ENCODE results near the gene TH. TPM values are rescaled to one million over a fixed set of nuclear protein-coding genes. Genes with fewer than 3 reads are reported as not detected.

The TH gene
- total RNA-seq, 2 donors from 2014 or later = not detected

DNA sequence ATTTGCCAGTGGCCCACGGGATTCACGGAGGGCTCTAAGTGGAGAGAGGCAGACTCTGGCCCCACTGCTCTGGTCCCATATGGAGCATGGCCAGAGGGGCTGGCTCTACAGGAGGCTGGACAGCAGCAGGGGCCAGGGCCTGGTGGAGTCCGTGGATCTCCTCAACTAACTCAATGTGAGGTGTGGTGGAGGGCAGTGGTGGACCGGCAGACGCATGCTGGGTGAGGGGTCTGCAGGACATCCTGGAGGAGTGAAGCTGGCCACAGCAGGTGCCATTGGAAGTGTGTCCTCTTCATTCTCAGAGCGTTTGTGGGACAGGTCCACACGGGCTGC is 48.0 kb downstream of the TH start:
- Histone ChIP-seq H3K4me3 (ENCODE audit: low read length) (no peak overlapping the region), H3K36me3 (ENCODE audit: control insufficient read depth, insufficient read depth, low read length) (no peaks in the 10 kb centered on the region), H3K27me3 (ENCODE audit: control insufficient read depth, insufficient read depth, low read length, poor library complexity, severe bottlenecking) (no peaks in the 10 kb centered on the region), H3K27ac (ENCODE audit: low read depth, low read length) (no peak overlapping the region), H3K9ac (ENCODE audit: extremely low read depth, low read length, poor library complexity, severe bottlenecking) (no peak overlapping the region), H3K9me3 (ENCODE audit: control insufficient read depth, low read length) (no peaks in the 10 kb centered on the region), H3K4me1 (ENCODE audit: control insufficient read depth, insufficient read depth, low read length) (peaks cover 7% of the 10 kb centered on the region)
- H3K27ac Mint-ChIP-seq = no peak overlapping the region
- H3K27me3 Mint-ChIP-seq (ENCODE audit: insufficient read depth) = peaks cover 14% of the 10 kb centered on the region
- H3K4me1 Mint-ChIP-seq = peaks cover 6% of the 10 kb centered on the region
- no peaks in the 10 kb centered on the region for H3K36me3 Mint-ChIP-seq (ENCODE audit: low read depth)
- H3K4me3 Mint-ChIP-seq = no peak overlapping the region
- no peak for DNase-seq
- peaks cover 2% of the 10 kb centered on the region for H3K9me3 Mint-ChIP-seq
- WGBS, 2 experiments (ENCODE audit: insufficient coverage in 1 of 2, insufficient read length in 1 of 2) = 90 to 93% methylated on average over 3 to 7 of the region's 7 CpGs
- TF ChIP-seq, protein P1, sequence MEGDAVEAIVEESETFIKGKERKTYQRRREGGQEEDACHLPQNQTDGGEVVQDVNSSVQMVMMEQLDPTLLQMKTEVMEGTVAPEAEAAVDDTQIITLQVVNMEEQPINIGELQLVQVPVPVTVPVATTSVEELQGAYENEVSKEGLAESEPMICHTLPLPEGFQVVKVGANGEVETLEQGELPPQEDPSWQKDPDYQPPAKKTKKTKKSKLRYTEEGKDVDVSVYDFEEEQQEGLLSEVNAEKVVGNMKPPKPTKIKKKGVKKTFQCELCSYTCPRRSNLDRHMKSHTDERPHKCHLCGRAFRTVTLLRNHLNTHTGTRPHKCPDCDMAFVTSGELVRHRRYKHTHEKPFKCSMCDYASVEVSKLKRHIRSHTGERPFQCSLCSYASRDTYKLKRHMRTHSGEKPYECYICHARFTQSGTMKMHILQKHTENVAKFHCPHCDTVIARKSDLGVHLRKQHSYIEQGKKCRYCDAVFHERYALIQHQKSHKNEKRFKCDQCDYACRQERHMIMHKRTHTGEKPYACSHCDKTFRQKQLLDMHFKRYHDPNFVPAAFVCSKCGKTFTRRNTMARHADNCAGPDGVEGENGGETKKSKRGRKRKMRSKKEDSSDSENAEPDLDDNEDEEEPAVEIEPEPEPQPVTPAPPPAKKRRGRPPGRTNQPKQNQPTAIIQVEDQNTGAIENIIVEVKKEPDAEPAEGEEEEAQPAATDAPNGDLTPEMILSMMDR (conservative IDR thresholded peaks at IDR 0.05) = no peak

DNA sequence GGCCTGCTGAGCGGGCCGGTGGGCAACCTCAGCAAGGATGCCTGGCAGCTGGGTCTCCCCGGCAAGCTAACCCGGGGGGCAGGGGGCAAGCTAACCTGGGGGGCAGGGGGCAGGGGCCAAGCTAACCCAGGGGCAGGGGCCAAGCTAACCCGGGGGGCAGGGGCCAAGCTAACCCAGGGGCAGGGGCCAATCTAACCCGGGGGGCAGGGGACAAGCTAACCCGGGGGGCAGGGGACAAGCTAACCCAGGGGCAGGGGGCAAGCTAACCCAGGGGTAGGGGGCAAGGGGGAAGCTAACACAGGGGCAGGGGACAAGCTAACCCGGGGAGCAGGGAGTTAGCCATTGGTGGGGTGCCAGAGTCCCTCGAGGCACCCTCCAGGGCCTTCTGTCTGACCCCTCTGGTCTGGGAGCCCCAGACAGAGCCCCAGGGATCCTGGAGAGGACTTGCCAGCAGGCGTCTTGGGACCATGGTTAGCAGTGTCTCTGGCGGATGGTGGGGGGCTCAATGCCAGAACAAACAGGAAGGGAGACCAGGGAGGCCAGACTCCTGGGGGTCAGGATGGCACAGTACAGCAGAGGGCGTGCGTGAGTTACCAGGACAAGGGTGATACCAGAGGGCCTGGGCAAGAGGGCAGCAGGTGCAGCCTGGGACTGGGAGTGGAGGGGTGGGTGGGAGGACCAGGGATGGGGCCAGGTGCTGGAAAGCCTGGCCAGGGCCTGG is 48.5 kb downstream of the TH start:
- Histone ChIP-seq H3K4me3 (ENCODE audit: low read length) (no peak overlapping the region), H3K36me3 (ENCODE audit: control insufficient read depth, insufficient read depth, low read length) (no peaks in the 10 kb centered on the region), H3K27ac (ENCODE audit: low read depth, low read length) (no peak overlapping the region), H3K4me1 (ENCODE audit: control insufficient read depth, insufficient read depth, low read length) (peaks cover 7% of the 10 kb centered on the region), H3K9ac (ENCODE audit: extremely low read depth, low read length, poor library complexity, severe bottlenecking) (no peak overlapping the region), H3K27me3 (ENCODE audit: control insufficient read depth, insufficient read depth, low read length, poor library complexity, severe bottlenecking) (no peaks in the 10 kb centered on the region), H3K9me3 (ENCODE audit: control insufficient read depth, low read length) (no peaks in the 10 kb centered on the region)
- Mint-ChIP-seq H3K4me1 (peaks cover 6% of the 10 kb centered on the region), H3K4me3 (no peak overlapping the region), H3K36me3 (ENCODE audit: low read depth) (no peaks in the 10 kb centered on the region), H3K27ac (no peak overlapping the region), H3K9me3 (peaks cover 7% of the 10 kb centered on the region), H3K27me3 (ENCODE audit: insufficient read depth) (peaks cover 17% of the 10 kb centered on the region)
- TF ChIP-seq, protein P1 (conservative IDR thresholded peaks at IDR 0.05) = no peak
- 91 to 95% methylated on average over 3 to 13 of the region's 13 CpGs for WGBS, 2 experiments (ENCODE audit: insufficient coverage in 1 of 2, insufficient read length in 1 of 2)
- DNase-seq = no peak

DNA sequence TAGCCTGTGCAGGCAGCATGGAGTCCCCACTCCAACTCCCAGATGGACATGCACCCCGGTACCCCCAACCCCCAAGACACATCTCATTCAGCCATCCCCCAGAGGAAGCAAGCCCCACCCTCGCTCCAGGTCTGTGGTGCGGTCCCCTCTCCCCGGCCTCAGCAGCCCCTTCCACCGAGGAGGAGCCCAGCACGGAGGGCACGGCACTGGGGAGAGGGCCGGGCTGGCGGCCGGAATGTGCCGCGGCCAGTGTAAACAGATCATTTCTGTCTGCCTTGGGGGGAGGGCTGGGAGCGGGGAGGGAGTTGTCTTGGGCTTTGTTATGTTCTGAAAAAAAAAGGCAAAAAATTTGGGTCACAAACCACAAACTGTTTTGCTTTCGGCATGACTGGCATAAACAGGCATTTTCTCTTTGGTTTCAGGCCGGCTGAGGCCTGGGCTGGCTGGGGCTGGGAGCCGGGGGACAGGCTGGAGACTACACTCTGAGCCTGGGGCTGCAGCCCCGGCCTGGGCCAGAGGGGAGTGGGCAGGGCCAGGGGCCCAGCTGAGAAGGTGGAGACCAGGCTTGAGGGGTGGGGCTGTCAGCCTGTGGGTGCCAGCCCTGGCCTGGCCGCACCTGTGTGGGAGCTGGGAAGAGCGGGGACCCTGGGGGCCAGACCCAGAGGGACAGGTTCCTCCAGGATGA is 49.3 kb downstream of the TH start:
- peaks cover 18% of the 10 kb centered on the region for H3K27me3 Mint-ChIP-seq (ENCODE audit: insufficient read depth)
- no peak overlapping the region for H3K4me3 Mint-ChIP-seq
- Histone ChIP-seq H3K27ac (ENCODE audit: low read depth, low read length) (no peak overlapping the region), H3K4me1 (ENCODE audit: control insufficient read depth, insufficient read depth, low read length) (peaks cover 7% of the 10 kb centered on the region), H3K27me3 (ENCODE audit: control insufficient read depth, insufficient read depth, low read length, poor library complexity, severe bottlenecking) (no peaks in the 10 kb centered on the region), H3K9ac (ENCODE audit: extremely low read depth, low read length, poor library complexity, severe bottlenecking) (no peak overlapping the region), H3K4me3 (ENCODE audit: low read length) (no peak overlapping the region), H3K36me3 (ENCODE audit: control insufficient read depth, insufficient read depth, low read length) (no peaks in the 10 kb centered on the region), H3K9me3 (ENCODE audit: control insufficient read depth, low read length) (peaks cover 2% of the 10 kb centered on the region)
- 47 to 70% methylated on average over 4 to 19 of the region's 19 CpGs for WGBS, 2 experiments (ENCODE audit: insufficient coverage in 1 of 2, insufficient read length in 1 of 2)
- no peak overlapping the region for H3K27ac Mint-ChIP-seq
- TF ChIP-seq, protein P1 (conservative IDR thresholded peaks at IDR 0.05) = no peak
- no peaks in the 10 kb centered on the region for H3K36me3 Mint-ChIP-seq (ENCODE audit: low read depth)
- H3K9me3 Mint-ChIP-seq = peaks cover 13% of the 10 kb centered on the region
- H3K4me1 Mint-ChIP-seq = peaks cover 6% of the 10 kb centered on the region
- DNase-seq = no peak
